GM12878 (cell line): ENCODE data around the gene SYTL1. TPM values are rescaled to one million over a fixed set of nuclear protein-coding genes. Genes with fewer than 3 reads are reported as not detected.

ENCODE experiments used
- BHLHE40 ChIP-seq, 2 experiments: fragments of 450-650 bp in 1 of 2; IDR thresholded peaks; 2 replicates each; pipeline ENCODE4 v1.6.1; 2011 to 2017; ENCODE audit warnings: low read depth in 2 of 2, borderline replicate concordance in 1 of 2, improper control_type of control experiment in 1 of 2, low read length in 1 of 2, mild to moderate bottlenecking in 1 of 2
- CHD2 ChIP-seq: IDR thresholded peaks from 2 replicates; pipeline ENCODE4 v1.6.1; 2011; ENCODE audit warnings: low read depth, low read length, improper control_type of control experiment, borderline replicate concordance
- CREB1 ChIP-seq: IDR thresholded peaks from 2 replicates; pipeline ENCODE4 v1.6.1; 2012; ENCODE audit warnings: low read depth, mild to moderate bottlenecking, inconsistent platforms
- CTCF ChIP-seq, 3 experiments: IDR thresholded peaks in 2 of 3; conservative IDR thresholded peaks in 1 of 3; 2 replicates each; pipeline ENCODE4 v1.5.1; 2011; ENCODE audit warnings: low read depth in 3 of 3, low read length in 3 of 3, mild to moderate bottlenecking in 3 of 3, control low read depth in 2 of 3, moderate library complexity in 2 of 3, inconsistent platforms in 1 of 3, mixed read lengths in 1 of 3; ENCODE audit not compliant: control insufficient read depth in 2 of 3, insufficient read depth in 1 of 3; ENCODE audit errors: extremely low read depth in 1 of 3
- EZH2 ChIP-seq: IDR thresholded peaks from 2 replicates; pipeline ENCODE4 v1.6.1; 2012; ENCODE audit warnings: low read depth, mild to moderate bottlenecking, control low read depth, inconsistent platforms, low read length, borderline replicate concordance; ENCODE audit not compliant: control insufficient read depth
- HCFC1 ChIP-seq: fragments of 150-350 bp; IDR thresholded peaks from 2 replicates; pipeline ENCODE4 v1.6.1; 2014; ENCODE audit warnings: low read length
- IKZF1 ChIP-seq: fragments of 450-650 bp; conservative IDR thresholded peaks from 2 replicates; pipeline ENCODE4 v1.6.1; 2017; ENCODE audit warnings: antibody characterized with exemption, mild to moderate bottlenecking
- KLF5 ChIP-seq: fragments of 450-650 bp; IDR thresholded peaks from 2 replicates; pipeline ENCODE4 v1.6.1; 2014; ENCODE audit warnings: mild to moderate bottlenecking; ENCODE audit not compliant: partially characterized antibody
- LARP7 ChIP-seq: fragments of 450-650 bp; IDR thresholded peaks from 2 replicates; pipeline ENCODE4 v1.6.1; 2017; ENCODE audit warnings: mild to moderate bottlenecking
- RAD21 ChIP-seq: IDR thresholded peaks from 2 replicates; pipeline ENCODE4 v1.6.1; 2011; ENCODE audit warnings: mild to moderate bottlenecking, low read depth, low read length, moderate library complexity; ENCODE audit not compliant: insufficient read depth
- RFX5 ChIP-seq: IDR thresholded peaks from 2 replicates; pipeline ENCODE4 v1.6.1; 2011; ENCODE audit warnings: low read depth, low read length, improper control_type of control experiment
- SIN3A ChIP-seq: IDR thresholded peaks from 2 replicates; pipeline ENCODE4 v1.6.1; 2012; ENCODE audit warnings: low read depth, low read length, improper control_type of control experiment
- ZNF207 ChIP-seq: fragments of 450-650 bp; IDR thresholded peaks from 2 replicates; pipeline ENCODE4 v1.6.1; 2014; ENCODE audit warnings: antibody characterized with exemption, mild to moderate bottlenecking, borderline replicate concordance
- ZNF622 ChIP-seq: fragments of 450-650 bp; IDR thresholded peaks from 2 replicates; pipeline ENCODE4 v1.6.1; 2017; ENCODE audit warnings: mild to moderate bottlenecking, inconsistent platforms
- ZSCAN29 ChIP-seq: fragments of 450-650 bp; IDR thresholded peaks from 2 replicates; pipeline ENCODE4 v1.6.1; 2017; ENCODE audit warnings: mild to moderate bottlenecking, moderate library complexity
- polyA plus RNA-seq, 11 experiments: library from polyadenylated mRNA; depleted of rRNA in 4 of 11; unstranded in 6 of 11; stranded (reverse) in 5 of 11; fragments of >200 nt; fragmentation: Nextera tagmentation in 4 of 11; fragmentation: Illumina TruSeq in 1 of 11; extraction: Ambion mirVana in 4 of 11; extraction: Trizol in 1 of 11; gene quantifications; 1 replicate in 1 of 11; 2 replicates in 10 of 11; pipeline versions ENCODE4 v1.2.1 to v1.2.3, GENCODE V29; 2011 to 2016; ENCODE audit warnings: inconsistent platforms in 2 of 11, missing spikeins in 2 of 11, low read depth in 1 of 11
- total RNA-seq, 4 experiments: library from RNA; depleted of rRNA in 3 of 4; stranded (reverse); fragments of >200 nt in 3 of 4; fragmentation: Illumina TruSeq in 1 of 4; extraction: Trizol in 1 of 4; gene quantifications; 2 replicates each; pipeline versions ENCODE4 v1.2.1 to v1.2.3, GENCODE V29; 2013 to 2021

The SYTL1 gene
- total and polyA plus RNA-seq, 10 of the 15 experiments (the other 5 are each of a cell fraction or from before 2014, with no cell fraction given): 0.72 to 45.6 (median 14.8) TPM

GRCh38 chr1:27392096-27392777 is 50.4 kb downstream of the SYTL1 start, which contains the start of gene GPR3 (continued):
- TF ChIP-seq BHLHE40 (IDR thresholded peaks at IDR 0.05; ENCODE audit: borderline replicate concordance in 1 of 2, low read depth in 2 of 2, low read length in 1 of 2) (peak in 1 of 2 experiments; percentile 51; a peak in 2 of 4 replicates), CREB1 (peak; percentile 85), ZNF622 (no peak), EZH2 (no peak), CHD2 (no peak), ZNF207 (0 out of 2 replicates have a peak, but pooled peaks have one; percentile 39), RFX5 (peak; percentile 82; the same call in 1 of the 2 replicates), SIN3A (peak; percentile 27; the same call in 1 of the 2 replicates), CTCF (IDR thresholded peaks at IDR 0.05 in 2 of 3, conservative IDR thresholded peaks at IDR 0.05 in 1 of 3; ENCODE audit: control insufficient read depth in 2 of 3, extremely low read depth in 1 of 3, insufficient read depth in 1 of 3, low read depth in 3 of 3, low read length in 3 of 3) (peak; percentile 47 to 61 (median 52)), HCFC1 (0 out of 2 replicates have a peak, but pooled peaks have one; percentile 14), ZSCAN29 (no peak), LARP7 (peak; percentile 75; the same call in 1 of the 2 replicates), IKZF1 (peak; percentile 63; the same call in 1 of the 2 replicates), KLF5 (no peak), RAD21 (peak; percentile 31)
